ENCODE data around the gene MAN1C1. TPM values are rescaled to one million over a fixed set of nuclear protein-coding genes. Genes with fewer than 3 reads are reported as not detected.

MAN1C1 gene
- total RNA-seq, 1 donor from 2014 or later = 39.4 TPM

GRCh38 chr1:25707280-25708016 lies 90.9 kb downstream of the MAN1C1 start:
- no peak for DNase-seq (ENCODE audit: low spot score)

GRCh38 chr1:25710583-25711347 lies 94.2 kb downstream of the MAN1C1 start:
- no peak for ATAC-seq

More at GRCh38 chr1:25707280-25708016, 90.9 kb downstream of the MAN1C1 start:
- no peak for ATAC-seq

DNA sequence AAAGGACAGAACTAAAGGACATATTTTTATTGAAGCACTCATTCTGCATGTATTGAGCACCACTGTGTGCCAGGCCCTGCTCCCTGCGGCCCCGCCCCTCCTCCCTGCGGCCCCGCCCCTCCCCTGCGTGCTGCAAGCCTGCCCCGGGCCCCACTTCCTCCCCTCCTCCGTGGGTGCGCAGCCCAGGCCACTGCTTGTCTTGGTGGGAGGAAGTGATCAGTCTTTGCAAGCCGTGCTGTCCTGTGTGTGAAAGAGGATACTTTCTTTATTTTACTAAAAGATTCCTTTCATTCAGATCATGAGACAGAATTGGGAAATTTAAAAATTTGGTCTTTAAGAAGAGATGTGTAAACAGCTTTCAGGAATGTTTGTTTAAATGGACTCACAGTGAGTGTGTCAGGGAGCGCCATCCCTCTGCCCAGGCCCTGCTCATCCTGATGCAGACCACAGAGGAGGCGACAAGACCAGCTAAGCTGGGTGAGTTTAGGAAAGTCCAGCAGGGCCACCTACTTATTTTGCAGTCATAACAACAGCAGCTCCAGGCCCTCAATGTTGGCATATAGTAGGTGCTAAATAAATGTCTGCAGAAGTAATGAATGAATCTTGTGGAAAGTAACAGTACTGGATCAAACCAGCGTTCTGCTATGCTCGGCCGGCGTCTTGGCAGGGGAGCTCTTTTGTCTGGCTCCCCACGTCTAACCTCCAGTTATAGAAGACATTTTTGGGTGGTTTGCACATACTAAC lies 95.1 kb downstream of the MAN1C1 start:
- no peak for DNase-seq (ENCODE audit: low spot score)
- peak; percentile 60 for ATAC-seq

More at GRCh38 chr1:25710583-25711347, 94.2 kb downstream of the MAN1C1 start:
- DNase-seq (ENCODE audit: low spot score) = no peak

DNA sequence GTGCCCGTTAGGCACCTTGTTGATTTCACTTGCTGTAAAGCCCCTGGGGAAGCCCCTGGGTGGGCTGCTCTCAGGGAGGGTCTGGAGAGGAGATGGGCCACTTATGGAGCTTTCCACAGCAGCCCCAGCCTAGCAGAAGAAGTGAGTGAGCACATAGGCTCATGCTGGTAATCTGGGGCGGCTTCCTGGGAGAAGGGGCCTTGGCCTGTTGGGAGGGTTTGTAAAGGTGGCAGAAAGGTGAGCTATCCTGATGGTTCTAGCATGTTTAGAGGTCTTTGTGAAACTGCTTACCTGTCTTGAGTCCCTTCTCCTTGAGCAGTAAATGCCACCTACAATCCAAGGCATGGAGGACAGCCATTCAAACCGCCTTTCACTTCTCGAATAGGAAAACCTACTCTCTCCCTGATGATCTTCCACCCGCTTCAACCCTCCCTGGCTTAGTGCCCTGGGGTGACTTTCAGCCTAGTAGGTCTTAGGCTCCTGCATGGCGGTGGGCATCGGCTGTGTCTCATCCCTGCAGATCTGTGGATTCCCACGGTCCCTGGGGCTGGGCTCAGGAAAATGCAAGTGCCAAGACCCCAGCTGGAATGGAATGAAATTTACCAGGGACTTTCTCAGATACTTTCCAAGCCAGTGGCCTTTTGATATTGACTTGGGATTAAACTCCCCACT lies 95.8 kb downstream of the MAN1C1 start:
- ATAC-seq (no peak), DNase-seq (ENCODE audit: low spot score) (no peak)

GRCh38 chr1:25713961-25714360 lies 97.4 kb downstream of the MAN1C1 start:
- ATAC-seq = no peak
- DNase-seq (ENCODE audit: low spot score) = no peak

DNA sequence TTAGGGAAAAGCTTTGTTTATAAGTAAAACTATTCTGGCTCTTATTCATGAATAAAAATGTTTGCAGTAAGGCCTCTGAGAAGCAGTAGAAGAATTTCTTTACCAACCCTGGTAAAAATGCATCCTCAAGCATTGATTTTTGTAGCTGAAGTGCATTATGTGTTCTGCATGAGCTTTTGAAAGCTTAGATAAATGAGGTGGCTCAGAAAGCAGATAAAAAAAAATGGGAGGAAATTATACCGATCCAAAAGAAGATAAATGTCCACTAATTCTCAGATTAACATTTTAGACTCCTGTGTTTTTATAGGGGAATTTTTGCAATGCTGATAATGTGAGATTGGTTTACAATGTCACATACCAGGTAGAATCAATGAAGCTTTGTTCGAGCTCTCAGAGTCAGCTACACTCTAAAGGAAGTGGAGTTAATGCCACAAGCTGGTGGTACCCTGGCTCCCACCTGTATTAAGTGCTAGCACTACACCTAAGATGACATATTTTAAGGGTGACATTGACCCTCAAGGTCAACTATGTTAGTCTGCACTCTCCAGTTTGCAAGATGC lies 97.9 kb downstream of the MAN1C1 start:
- ATAC-seq = no peak
- no peak for DNase-seq (ENCODE audit: low spot score)

DNA sequence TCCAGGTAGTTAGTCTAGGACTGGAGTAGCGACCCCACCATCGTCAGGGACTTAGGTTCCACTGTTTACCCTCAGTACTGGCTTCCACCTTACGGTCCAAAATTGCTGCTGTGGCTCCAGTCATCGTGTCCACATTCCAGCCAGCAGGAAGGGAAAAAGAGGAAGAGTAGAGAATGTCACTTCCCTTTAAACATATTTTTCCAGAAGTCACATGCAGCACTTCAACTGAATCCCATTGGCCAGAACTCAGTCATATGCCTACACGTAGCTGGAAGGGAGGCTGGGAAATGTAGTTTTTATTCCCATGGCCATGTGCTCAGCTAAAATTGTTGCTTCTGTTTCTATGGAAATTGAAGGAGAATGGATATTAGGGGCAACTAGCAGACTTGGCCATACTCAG lies 99.3 kb downstream of the MAN1C1 start:
- ATAC-seq (peak; percentile 45), DNase-seq (ENCODE audit: low spot score) (no peak)

GRCh38 chr1:25716320-25716719 lies 99.7 kb downstream of the MAN1C1 start:
- ATAC-seq (peak; percentile 57), DNase-seq (ENCODE audit: low spot score) (no peak)

DNA sequence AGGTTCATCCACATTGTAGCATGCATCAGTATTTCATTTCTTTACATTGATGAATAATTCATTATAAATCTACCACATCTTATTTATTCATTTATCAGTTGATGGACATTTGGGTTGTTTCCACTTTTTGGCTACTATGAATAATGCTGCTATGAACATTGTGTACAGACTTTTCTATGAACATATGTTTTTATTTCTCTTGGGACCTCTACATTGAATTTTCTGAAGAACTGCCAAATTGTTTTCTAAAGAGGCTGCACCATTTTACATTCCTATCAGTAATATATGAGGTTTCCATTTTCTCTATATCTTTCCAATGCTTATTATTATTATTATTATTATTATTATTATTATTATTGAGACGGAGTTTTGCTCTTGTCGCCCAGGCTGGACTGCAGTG lies 102.1 kb downstream of the MAN1C1 start:
- DNase-seq (ENCODE audit: low spot score) (no peak), ATAC-seq (no peak)

DNA sequence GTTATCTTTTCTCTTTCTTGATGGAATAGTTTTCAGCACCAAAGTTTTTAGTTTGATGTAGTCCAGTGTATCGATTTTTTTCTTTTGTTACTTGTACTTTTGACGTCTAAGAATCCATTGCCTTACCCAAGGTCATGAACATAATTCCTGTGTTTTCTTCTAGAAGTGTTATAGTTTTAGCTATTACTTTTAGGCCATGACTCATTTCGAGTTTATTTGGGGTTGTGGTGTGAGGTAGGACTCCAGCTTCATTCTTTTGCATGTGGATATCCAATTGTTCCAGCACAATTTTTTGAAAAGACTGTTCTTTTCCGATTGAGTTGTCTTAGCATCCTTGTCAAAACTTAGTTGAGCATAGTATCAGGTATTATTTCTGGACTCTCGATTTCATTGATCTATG lies 104.0 kb downstream of the MAN1C1 start:
- DNase-seq (ENCODE audit: low spot score) (no peak), ATAC-seq (no peak)

DNA sequence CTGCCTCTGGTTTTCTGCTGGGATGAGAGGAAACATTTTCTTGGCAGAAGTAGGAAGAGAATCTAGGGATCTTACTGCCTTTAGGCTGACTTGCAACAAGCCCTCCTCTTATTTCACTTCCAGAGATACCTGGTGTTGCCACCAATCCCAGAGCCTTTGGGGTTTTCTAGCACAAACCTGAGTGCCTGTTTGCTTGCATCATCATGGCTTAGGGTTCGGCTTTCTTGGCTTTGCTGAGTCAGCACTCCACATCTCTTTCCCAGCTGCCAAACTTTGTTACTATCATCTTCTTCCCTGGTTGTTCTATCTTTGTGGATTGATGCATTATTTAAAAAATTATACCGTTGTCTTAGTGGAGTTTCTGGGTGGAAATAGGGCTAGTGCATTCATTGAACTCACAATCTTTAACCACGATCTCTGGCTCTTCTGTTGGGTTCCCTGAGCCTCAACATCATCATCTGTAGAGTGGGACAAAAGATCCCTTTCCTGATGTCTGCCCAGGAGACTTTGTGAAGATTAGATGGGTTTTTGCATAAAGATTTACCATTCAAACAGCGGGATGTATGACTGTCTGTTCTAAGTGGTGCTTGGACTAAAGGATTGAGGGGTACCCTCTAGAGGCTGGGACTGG lies 106.8 kb downstream of the MAN1C1 start:
- DNase-seq (ENCODE audit: low spot score) (no peak), ATAC-seq (no peak)

- ATAC-seq (no peak), DNase-seq (ENCODE audit: low spot score) (no peak)
Observed at GRCh38 chr1:25724201-25724600, 107.6 kb downstream of the MAN1C1 start.

GRCh38 chr1:25724966-25725365 lies 108.4 kb downstream of the MAN1C1 start:
- no peak for ATAC-seq
- no peak for DNase-seq (ENCODE audit: low spot score)

DNA sequence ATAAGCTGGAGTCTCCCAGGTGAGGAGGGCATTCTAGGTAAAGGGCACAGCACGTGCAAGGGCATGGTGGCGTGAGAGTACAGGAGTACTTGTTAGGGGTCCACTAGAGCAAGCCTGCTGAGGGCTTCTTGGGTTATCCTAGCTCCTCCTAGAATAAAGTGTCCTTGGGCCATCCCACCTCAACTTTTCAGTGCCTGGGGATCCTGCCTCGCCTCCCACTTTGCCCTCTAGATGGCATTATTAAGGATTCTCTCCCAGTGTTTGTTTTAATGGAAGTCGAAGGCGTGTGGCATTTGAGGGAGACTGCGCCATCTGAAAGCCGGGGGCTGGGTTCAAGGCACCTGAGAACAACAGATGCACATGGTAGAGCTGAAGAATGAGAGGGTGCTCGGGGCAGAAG lies 108.9 kb downstream of the MAN1C1 start:
- no peak for ATAC-seq
- no peak for DNase-seq (ENCODE audit: low spot score)

DNA sequence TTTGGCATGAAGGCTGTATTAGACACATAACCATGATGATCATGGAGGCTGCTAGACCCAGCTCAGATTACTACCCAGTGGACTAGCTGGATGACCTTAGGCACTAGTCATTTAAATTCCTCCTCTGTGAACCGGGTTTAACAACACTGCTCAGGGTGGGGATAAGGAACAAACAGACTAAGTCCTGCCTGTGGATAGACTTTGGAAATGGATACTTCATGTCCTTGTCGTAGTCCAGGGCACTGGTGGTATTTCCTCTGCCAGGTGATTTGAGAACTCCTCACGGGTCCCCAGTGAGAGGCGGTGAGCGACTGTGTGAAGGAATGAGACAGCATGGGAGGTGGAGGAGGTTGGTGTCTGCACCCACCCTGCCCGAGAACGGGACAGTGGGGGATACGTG lies 110.5 kb downstream of the MAN1C1 start:
- peak; percentile 15 for ATAC-seq
- DNase-seq (ENCODE audit: low spot score) = no peak

GRCh38 chr1:25727635-25728286 lies 111.2 kb downstream of the MAN1C1 start:
- ATAC-seq (peak; percentile 85), DNase-seq (ENCODE audit: low spot score) (peak; percentile 78)

GRCh38 chr1:25728301-25728935 lies 111.8 kb downstream of the MAN1C1 start:
- DNase-seq (ENCODE audit: low spot score) (no peak), ATAC-seq (no peak)

DNA sequence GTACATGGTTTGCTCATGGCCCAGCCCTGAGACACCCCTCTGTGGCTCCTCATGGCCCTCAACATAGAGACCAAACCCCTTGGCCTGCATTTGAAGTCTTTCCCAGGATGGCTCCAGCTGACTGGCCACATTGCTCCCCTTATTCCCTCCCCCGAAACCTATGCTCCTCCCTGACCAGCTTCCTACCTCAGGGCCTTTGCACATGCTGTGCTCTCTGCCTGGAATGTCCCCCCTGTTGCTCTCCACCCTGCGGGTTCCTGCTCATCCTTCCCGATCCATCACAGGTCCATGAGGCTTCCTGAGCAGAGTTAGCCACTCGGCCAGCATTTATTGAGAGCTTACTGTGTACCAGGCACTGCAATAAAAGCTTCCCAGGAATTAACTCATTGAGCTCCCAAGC lies 112.5 kb downstream of the MAN1C1 start:
- no peak for ATAC-seq
- no peak for DNase-seq (ENCODE audit: low spot score)

All from left lobe of liver (tissue), 2 donors.